HepG2 (cell line): ENCODE measurements around the gene CCDC18.

Experiments
- ATF3 ChIP-seq: sonication (generic); formaldehyde crosslinking; IDR thresholded peaks from 2 replicates; pipeline ENCODE4 v1.4.0; 2020; ENCODE audit warnings: missing genetic modification reagents
- NFYB ChIP-seq: sonication (generic); formaldehyde crosslinking; IDR thresholded peaks from 2 replicates; pipeline ENCODE4 v1.4.0; 2020; ENCODE audit warnings: missing genetic modification reagents
- NR3C1 ChIP-seq: sonication (generic); formaldehyde crosslinking; IDR thresholded peaks from 2 replicates; pipeline ENCODE4 v1.4.0; 2020; ENCODE audit warnings: missing genetic modification reagents
- POGZ ChIP-seq: sonication (generic); formaldehyde crosslinking; IDR thresholded peaks from 2 replicates; pipeline ENCODE4 v1.4.0; 2020; ENCODE audit warnings: mild to moderate bottlenecking, missing genetic modification reagents
- PRDM4 ChIP-seq: sonication (generic); formaldehyde crosslinking; IDR thresholded peaks from 2 replicates; pipeline ENCODE4 v1.9.0; 2021; ENCODE audit warnings: missing genetic modification reagents, borderline replicate concordance
- RBM22 ChIP-seq: fragments of 200-400 bp; formaldehyde crosslinking; optimal IDR thresholded peaks from 2 replicates; pipeline ENCODE3; 2017; ENCODE audit warnings: mild to moderate bottlenecking, low read length, moderate library complexity
- REST ChIP-seq, 2 experiments: IDR thresholded peaks; 2 replicates each; pipeline ENCODE4 v1.6.1; 2011 to 2012; ENCODE audit warnings: low read length in 2 of 2, borderline replicate concordance in 1 of 2, low read depth in 1 of 2, mild to moderate bottlenecking in 1 of 2, moderate library complexity in 1 of 2
- ZBTB44 ChIP-seq: sonication (generic); formaldehyde crosslinking; IDR thresholded peaks from 2 replicates; pipeline ENCODE4 v1.4.0; 2020; ENCODE audit warnings: missing genetic modification reagents
- ZNF121 ChIP-seq: sonication (generic); formaldehyde crosslinking; IDR thresholded peaks from 2 replicates; pipeline ENCODE4 v1.5.0; 2020; ENCODE audit warnings: mild to moderate bottlenecking, missing genetic modification reagents
- ZNF282 ChIP-seq: fragments of 450-650 bp; IDR thresholded peaks from 2 replicates; pipeline ENCODE4 v1.6.1; 2018; ENCODE audit not compliant: partially characterized antibody
- ZSCAN31 ChIP-seq: sonication (generic); formaldehyde crosslinking; IDR thresholded peaks from 2 replicates; pipeline ENCODE4 v1.5.0; 2020; ENCODE audit warnings: low read depth, mild to moderate bottlenecking, missing genetic modification reagents

GRCh38 chr1:93194231-93194990, 13.9 kb downstream of the CCDC18 start:
- TF ChIP-seq ZBTB44 (CRISPR knock-in tag) (no peak), POGZ (no peak), ZSCAN31 (CRISPR knock-in tag) (no peak), ATF3 (no peak), NR3C1 (CRISPR knock-in tag) (no peak), ZNF121 (no peak), ZNF282 (no peak), RBM22 (no peak), NFYB (CRISPR knock-in tag) (no peak), REST (IDR thresholded peaks at IDR 0.05; ENCODE audit: borderline replicate concordance in 1 of 2, low read depth in 1 of 2, low read length in 2 of 2) (no peak), PRDM4 (CRISPR knock-in tag) (no peak)
